GM06990 (cell line): ENCODE data around the gene PRKCZ.
A peak's percentile ranks its signal among the peaks of the same experiment; 100 is the strongest.

Experiments
- DNase-seq: peaks from one replicate; pipeline ENCODE4 v3.0.0-alpha.2; 2011; ENCODE audit not compliant: insufficient read length; ENCODE audit errors: extremely low read depth
- H3K27me3 ChIP-seq: replicated peaks from 2 replicates; pipeline ENCODE4 v1.6.0; 2011; ENCODE audit warnings: low read length; ENCODE audit not compliant: control insufficient read depth, insufficient read depth
- H3K36me3 ChIP-seq: 2 replicates; pipeline ENCODE4 v1.5.1; 2011; ENCODE audit warnings: low read length; ENCODE audit not compliant: control insufficient read depth, insufficient read depth
- H3K4me3 ChIP-seq: replicated peaks from 2 replicates; pipeline ENCODE4 v1.5.1; 2011; ENCODE audit warnings: low read depth, mild to moderate bottlenecking, control low read depth, low read length
- CTCF ChIP-seq: IDR thresholded peaks from 2 replicates; pipeline ENCODE4 v1.5.1; 2011; ENCODE audit warnings: low read length, control low read depth, mild to moderate bottlenecking, inconsistent platforms; ENCODE audit not compliant: insufficient read depth, poor library complexity, severe bottlenecking

The PRKCZ gene

GRCh38 chr1:2212532-2213491 is 162.6 kb downstream of the PRKCZ start:
- H3K4me3 ChIP-seq: no peak overlapping the region
- peak; percentile 36 for TF ChIP-seq CTCF
- DNase-seq: no peak
- no peaks in the 10 kb centered on the region; the same call in 1 of the 2 replicates for H3K27me3 ChIP-seq
- no peaks in the 10 kb centered on the region for H3K36me3 ChIP-seq

- no peak for DNase-seq
- no peaks in the 10 kb centered on the region for H3K27me3 ChIP-seq
- no peaks in the 10 kb centered on the region for H3K36me3 ChIP-seq
- TF ChIP-seq CTCF: no peak
- no peak overlapping the region for H3K4me3 ChIP-seq
Measured at GRCh38 chr1:2213576-2214505, 163.6 kb downstream of the PRKCZ start.

- no peaks in the 10 kb centered on the region for H3K27me3 ChIP-seq
- no peak for TF ChIP-seq CTCF
- H3K36me3 ChIP-seq: no peaks in the 10 kb centered on the region
- H3K4me3 ChIP-seq: no peak overlapping the region
- DNase-seq: no peak
Measured at GRCh38 chr1:2214541-2215241, 164.5 kb downstream of the PRKCZ start.

- H3K27me3 ChIP-seq: no peaks in the 10 kb centered on the region
- DNase-seq: no peak
- H3K4me3 ChIP-seq: no peak overlapping the region
- no peak for TF ChIP-seq CTCF
- H3K36me3 ChIP-seq: no peaks in the 10 kb centered on the region
Measured at GRCh38 chr1:2215329-2215728, 165.1 kb downstream of the PRKCZ start.

GRCh38 chr1:2215909-2216766 is 165.9 kb downstream of the PRKCZ start:
- DNase-seq: no peak
- Histone ChIP-seq H3K36me3 (no peaks in the 10 kb centered on the region), H3K27me3 (no peaks in the 10 kb centered on the region), H3K4me3 (no peak overlapping the region)
- TF ChIP-seq CTCF: no peak
